Stimulated activated CD4-positive, alpha-beta T cell treated with anti-CD3 and anti-CD28 coated beads, Interleukin-4, amount 100 ng/mL, for 24 hours (primary cell): ENCODE data around the gene C17orf100.

Experiments
- DNase-seq: peaks from one replicate; pipeline ENCODE4 v3.0.0-alpha.2; 2020

C17orf100 gene

DNA sequence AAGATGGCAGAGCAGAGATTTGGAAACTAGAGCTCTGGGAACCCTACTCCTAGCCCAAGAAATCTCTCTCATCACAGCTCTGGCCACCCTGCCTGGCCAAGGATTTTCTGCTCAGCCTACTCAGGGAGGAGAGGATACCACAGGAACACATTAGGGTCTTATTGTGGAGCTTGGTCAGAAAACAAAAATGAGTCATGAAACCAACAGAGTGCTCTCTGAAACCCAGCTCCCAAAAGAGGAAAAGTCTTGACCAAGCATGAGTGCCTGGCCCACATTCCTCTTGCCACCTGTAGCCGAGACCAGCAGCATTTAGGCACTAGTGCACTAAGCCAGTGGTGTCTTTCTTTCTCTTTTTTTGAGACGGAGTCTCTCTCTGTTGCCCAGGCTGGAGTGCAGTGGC, 43.5 kb downstream of the C17orf100 start:
- DNase-seq, result no peak

GRCh38 chr17:6695565-6695964, 44.0 kb downstream of the C17orf100 start:
- no peak for DNase-seq

- DNase-seq, result no peak
Measured at GRCh38 chr17:6696906-6697305, 45.3 kb downstream of the C17orf100 start.

GRCh38 chr17:6698004-6698403, 46.4 kb downstream of the C17orf100 start:
- DNase-seq, result no peak

DNA sequence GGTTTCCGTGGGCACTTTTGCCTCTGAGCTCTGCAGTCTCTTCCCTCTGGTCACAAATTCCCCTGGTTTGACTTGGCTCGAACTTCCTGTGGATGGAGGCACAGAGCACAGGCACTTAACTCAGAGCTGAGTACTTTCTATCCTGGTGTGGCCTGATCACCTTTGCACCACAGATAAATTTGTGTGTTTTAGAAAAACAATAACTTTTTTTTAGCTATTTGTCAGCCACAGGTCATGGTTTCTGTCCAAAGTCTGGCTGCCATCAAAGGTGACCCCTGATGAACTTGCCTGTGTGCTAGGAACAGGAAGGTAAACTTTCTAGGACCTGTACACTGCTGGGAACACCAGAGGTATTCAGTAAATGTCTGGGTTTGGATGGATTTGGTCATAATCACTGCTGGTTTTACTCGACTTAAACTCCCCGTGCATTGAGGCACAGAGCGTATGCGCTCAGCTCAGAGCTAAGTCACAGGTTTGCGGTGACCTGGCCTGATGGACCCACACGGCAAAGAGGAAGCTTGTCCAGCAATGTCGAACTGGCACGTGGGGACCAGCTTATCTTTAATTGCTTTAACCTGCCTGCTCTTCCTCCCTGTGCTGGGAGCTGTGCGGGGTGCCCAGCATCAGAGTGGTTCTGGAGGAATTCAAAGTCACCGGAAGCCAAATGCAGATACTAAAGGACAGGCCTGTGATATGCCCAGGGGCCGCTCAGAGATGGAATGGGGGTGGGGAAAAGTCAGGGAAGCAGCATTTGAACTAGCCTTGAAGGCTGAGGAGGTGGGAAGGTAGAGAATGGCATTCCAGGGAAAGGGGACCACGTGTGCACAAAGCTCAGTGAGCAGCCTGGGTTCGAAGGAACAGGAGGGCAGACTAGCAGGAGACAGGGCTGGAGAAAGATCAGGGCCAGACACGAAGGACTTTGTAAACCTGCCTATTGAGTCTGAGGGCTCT, 48.7 kb downstream of the C17orf100 start:
- DNase-seq, result no peak

DNA sequence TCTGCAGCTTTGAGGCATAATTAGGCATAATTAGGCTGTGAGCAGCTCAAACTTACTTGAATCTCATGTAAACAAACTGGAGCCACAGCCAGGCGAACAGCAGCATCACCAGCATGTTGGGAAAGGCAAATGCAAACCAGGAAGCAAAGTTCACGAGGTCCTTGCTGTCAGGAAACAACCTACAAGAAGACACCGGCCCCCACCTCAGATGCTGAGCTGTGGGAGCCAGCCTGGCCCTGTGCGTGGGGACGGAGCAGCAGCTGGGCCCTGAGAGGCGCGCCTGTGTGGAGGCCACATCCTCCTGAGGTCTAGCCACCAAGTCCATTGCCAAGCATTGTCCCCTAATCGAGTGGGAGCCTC, 49.4 kb downstream of the C17orf100 start:
- DNase-seq, result no peak

DNA sequence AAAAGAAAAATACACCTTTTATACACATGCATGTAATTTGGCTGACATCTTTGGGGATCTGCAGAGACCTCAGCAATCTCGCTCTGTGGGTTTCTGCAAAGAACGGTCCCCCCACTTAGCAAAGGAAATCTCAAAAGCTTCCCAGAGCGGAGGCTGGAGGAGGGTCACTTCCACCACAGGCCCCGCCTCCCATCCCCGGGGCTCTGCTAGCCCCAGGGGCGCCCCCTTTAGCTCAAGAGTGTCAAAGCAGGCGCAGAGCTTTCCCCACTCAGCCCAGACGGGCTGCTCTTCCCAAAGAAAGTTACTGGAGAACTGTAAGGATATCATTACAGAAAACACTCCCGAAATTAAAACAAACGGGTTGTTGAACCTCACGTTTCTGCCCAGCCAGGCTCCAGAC, 50.2 kb downstream of the C17orf100 start:
- DNase-seq, result peak; percentile 29

DNA sequence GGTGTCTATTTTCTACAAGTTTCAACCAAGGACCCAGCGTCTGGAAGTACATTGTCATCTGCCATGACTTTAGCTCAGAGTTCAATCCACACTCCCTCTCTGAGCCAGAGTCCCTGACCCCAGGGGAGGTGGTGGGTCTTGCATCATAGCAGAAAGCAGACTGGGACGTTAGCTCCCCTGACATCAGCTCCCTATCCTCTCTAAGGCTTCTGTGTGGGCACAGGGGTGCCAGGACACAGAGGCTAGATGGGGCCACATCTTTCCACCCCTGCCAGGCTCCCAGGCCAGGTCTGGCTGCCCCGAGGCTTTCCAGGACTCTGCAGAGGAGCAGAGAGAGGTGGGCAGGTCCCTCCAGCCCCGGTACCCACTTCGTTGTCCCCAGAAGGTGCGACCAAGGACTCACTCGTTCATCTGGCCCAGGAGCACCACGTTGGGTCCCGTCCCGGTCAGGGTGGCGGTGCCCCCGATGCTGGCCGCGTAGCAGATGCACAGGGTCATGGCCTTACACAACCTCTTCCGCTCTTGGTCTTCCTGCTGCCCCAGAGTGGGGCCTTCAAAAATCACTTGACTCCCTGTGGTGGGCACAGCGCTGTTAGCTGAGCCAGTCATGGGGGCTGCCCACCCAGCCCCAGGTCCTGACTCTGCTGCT, 51.1 kb downstream of the C17orf100 start:
- DNase-seq, result no peak
